ENCODE measurements around the gene LCNL1.
"Not testable (repeated sequence)": the region's sequence is repeated elsewhere in the genome, so short reads cannot be mapped to it uniquely, and the experiment has no call there.

The LCNL1 gene

GRCh38 chr9:136995362-136995761 is 12.6 kb downstream of the LCNL1 start:
- no peak for DNase-seq

GRCh38 chr9:136995772-136996311 is 13.0 kb downstream of the LCNL1 start:
- DNase-seq = no peak

- no peak for DNase-seq
Measured at GRCh38 chr9:136996361-136997292, 13.8 kb downstream of the LCNL1 start, which contains the start of gene CLIC3. CLIC3 (minus strand) TSS chr9:136996568; CDS start chr9:136996543, 25 bp downstream.

GRCh38 chr9:136997371-136997770 is 14.6 kb downstream of the LCNL1 start:
- no peak for DNase-seq

- no peak for DNase-seq
Measured at GRCh38 chr9:136997830-136998234, 15.0 kb downstream of the LCNL1 start.

GRCh38 chr9:137000177-137000930 is 17.6 kb downstream of the LCNL1 start:
- DNase-seq = peak; percentile 91 to 92

- DNase-seq = no peak
Measured at GRCh38 chr9:137001857-137002645, 19.3 kb downstream of the LCNL1 start.

- no peak for DNase-seq
Measured at GRCh38 chr9:137002646-137003041, 19.9 kb downstream of the LCNL1 start.

- DNase-seq = not testable (repeated sequence)
Measured at GRCh38 chr9:137004285-137004684, 21.5 kb downstream of the LCNL1 start.

GRCh38 chr9:137006116-137007003 is 23.6 kb downstream of the LCNL1 start:
- no peak for DNase-seq

- DNase-seq = no peak
Measured at GRCh38 chr9:137007108-137007815, 24.5 kb downstream of the LCNL1 start.

GRCh38 chr9:137007816-137008270 is 25.1 kb downstream of the LCNL1 start:
- no peak for DNase-seq

GRCh38 chr9:137008312-137008711 is 25.5 kb downstream of the LCNL1 start:
- DNase-seq = no peak

- no peak for DNase-seq
Measured at GRCh38 chr9:137009217-137009616, 26.4 kb downstream of the LCNL1 start.

GRCh38 chr9:137009938-137010732 is 27.3 kb downstream of the LCNL1 start:
- no peak for DNase-seq

- DNase-seq = no peak
Measured at GRCh38 chr9:137011156-137011555, 28.4 kb downstream of the LCNL1 start.

- no peak for DNase-seq
Measured at GRCh38 chr9:137011907-137012675, 29.3 kb downstream of the LCNL1 start.

GRCh38 chr9:137012694-137013570 is 30.1 kb downstream of the LCNL1 start:
- no peak for DNase-seq

Measured in AML-193 (cell line).